ENCODE results near the gene CCN5.

- TF ChIP-seq CTCF (IDR thresholded peaks at IDR 0.05) (no peak), POLR2AphosphoS5 (IDR thresholded peaks at IDR 0.05) (no peak)
Observed at GRCh38 chr20:44681796-44682566, 33.2 kb upstream of the CCN5 start.
